HT1080 (cell line): ENCODE results near the gene PRKCH. TPM values are rescaled to one million over a fixed set of nuclear protein-coding genes. Genes with fewer than 3 reads are reported as not detected.
A peak's percentile ranks its signal among the peaks of the same experiment; 100 is the strongest.

ENCODE experiments used
- DNase-seq: peaks from one replicate; pipeline ENCODE4 v3.0.0-alpha.2; 2015; ENCODE audit warnings: low read depth
- total RNA-seq: library from RNA; depleted of rRNA; stranded (reverse); fragments of >200 nt; shearing (Covaris generic); gene quantifications from 2 replicates; pipeline ENCODE4 v1.2.3, GENCODE V29; 2014

PRKCH gene
- total RNA-seq, 1 experiment from 2014 or later: 7.4 TPM

- no peak for DNase-seq
These were observed 223.3 kb downstream of the PRKCH start for GRCh38 chr14:61544448-61545330.

- DNase-seq: no peak
These were observed 224.5 kb downstream of the PRKCH start for GRCh38 chr14:61545726-61546455.

DNA sequence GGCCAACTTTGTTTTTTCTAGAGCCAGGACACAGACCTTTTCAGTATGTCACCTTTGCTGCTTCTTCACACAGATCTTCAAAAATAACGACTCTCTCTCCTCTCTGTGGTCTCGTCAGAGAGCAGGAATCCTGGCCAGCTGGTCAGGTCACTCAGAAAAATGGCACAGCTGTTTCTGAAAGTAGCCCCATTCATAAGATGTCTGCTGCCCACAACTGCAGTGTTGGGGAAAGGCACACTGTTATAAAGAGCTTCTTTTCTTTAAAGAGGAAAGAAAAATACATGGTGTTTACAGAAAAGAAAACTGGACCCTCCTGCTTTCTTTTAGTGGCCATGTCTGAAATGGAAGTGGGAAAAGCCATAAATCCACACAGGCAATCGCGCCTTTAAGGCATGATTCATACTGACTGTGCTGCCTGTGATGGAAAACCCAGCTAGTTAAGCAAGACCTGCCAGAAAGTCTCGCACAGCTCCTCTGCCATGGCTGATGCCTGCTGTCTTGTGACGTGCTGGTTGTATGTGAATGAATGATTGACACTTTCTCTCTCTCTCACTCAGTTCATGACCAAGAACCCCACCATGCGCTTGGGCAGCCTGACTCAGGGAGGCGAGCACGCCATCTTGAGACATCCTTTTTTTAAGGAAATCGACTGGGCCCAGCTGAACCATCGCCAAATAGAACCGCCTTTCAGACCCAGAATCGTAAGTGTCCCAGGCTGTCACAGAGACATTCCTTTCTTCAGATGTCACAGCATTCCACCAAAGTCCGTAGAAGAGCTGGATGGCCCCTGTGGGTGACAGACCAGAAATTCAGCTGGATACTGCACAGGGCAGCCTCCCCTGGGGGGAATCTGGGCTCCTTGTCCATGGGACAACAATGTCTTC lies 226.0 kb downstream of the PRKCH start:
- DNase-seq: peak; percentile 87

DNA sequence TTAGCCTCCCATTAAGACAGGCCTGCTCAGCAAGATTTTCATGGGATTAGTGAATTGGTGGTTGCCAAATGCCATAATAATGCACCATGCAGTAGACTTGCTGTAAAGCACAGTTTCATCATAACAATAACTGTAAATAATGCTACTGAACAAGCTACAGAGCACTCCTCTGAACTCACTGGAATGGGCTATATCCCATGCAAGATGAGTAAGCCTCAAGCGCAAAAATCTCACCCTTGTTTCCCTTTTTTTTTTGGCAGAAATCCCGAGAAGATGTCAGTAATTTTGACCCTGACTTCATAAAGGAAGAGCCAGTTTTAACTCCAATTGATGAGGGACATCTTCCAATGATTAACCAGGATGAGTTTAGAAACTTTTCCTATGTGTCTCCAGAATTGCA lies 228.0 kb downstream of the PRKCH start:
- no peak for DNase-seq

DNA sequence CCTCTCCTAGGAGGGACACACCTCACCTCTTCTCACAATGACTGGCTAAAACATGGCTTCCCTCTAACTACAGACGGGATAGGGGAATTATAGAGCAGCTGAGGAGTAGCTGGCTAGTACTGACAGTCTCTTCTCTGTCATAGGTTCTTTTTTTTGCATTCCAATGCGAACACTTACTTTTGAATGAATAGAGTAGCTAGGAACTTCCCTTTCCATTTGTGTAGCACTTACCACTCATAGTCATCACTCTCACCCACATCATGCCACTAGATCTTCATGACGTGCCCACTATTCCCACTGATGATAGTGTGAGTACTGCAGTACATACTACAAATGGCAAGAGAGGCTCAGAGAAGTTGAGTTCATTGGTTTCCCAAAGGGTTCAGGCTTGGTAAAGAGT lies 230.0 kb downstream of the PRKCH start:
- no peak for DNase-seq

DNA sequence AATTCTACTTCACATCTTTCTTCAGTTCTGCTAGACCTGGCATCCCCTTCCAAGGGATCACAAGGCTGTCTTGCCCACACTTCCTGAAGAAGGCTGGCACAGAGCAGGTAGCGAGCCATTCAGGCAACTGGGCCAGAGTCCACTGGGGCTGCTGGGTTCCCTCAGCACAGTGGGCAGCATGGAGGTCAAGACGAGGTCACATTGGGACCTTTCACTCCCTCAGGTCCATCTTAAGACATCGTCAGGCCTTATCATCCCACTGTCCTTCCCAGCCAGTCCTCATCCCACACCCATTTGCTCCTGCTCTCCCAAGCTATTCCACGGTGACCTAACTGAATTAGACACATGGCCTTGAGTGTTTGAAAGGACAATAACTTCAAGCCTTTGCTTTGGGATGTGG lies 230.9 kb downstream of the PRKCH start:
- no peak for DNase-seq

- peak; percentile 97 for DNase-seq
These were observed 232.6 kb downstream of the PRKCH start for GRCh38 chr14:61553730-61554641.

- DNase-seq: no peak
These were observed 233.9 kb downstream of the PRKCH start for GRCh38 chr14:61555056-61555838.

DNA sequence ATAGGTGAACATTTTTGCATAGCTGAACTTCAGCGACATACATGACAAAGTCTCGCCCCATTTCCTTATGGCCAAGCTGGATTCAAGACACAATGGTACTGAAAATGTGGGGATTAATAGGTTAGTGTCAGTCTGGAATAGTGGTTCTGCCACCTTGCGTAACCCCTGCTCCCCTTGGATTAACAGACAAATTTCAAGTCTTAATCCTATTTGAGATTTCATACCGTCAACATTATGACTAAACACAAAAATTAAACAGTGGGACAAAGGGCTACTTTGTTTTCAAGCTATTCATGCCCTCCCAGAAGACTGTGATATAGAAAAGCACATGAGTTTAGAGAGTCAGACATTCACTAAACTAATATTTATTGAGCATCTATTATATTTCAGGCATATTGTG lies 235.1 kb downstream of the PRKCH start:
- DNase-seq: no peak

- DNase-seq: no peak
These were observed 235.9 kb downstream of the PRKCH start for GRCh38 chr14:61557262-61557661.

GRCh38 chr14:61557854-61558253 lies 236.5 kb downstream of the PRKCH start:
- no peak for DNase-seq

DNA sequence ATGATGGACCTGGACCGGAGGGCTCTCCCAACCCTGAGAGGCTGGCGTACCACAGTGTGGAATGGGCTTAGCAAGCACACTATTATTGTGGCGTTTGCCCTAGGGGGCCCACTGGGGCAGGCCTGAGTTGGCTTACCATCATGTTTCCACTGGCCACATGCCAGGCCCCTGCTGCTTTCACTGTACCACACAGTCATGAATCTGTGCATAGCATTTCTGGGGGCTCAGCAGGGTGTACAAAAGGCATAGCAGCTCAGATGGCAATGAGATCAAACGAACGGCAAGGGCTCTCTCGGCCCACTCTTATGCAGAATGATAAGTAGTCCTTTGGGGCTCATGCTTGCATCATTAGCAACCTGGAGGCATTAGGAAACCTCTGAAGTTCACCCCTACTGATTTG lies 236.9 kb downstream of the PRKCH start:
- DNase-seq: peak; percentile 40

DNA sequence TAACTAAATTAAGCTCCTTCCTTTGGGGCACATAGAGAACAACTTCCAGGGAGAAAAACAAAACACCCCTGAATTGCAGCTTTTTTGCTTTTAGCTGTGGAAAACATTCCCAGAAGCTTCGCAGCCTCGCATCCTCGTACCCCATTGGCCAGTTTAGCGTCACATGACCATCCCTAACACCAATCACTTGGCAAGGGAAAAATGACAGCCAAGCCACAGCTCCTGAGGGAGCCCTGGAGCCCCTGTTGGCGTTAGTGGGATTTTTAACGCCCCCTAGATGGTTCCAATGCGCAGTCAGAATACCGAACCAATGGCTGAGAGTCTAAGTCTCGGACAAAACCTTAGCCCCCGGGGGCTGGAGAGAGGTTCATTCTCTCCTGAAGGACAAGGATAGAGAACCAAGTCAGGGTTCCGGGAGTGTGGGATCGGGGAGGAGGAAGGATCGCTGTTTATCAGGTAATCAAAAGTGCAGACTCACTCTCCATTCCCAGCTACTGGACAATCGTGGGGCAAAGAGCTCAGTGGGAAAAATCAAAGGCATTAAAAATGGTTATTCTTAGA lies 238.3 kb downstream of the PRKCH start:
- DNase-seq: no peak

- DNase-seq: no peak
These were observed 238.9 kb downstream of the PRKCH start for GRCh38 chr14:61560323-61560722.

DNA sequence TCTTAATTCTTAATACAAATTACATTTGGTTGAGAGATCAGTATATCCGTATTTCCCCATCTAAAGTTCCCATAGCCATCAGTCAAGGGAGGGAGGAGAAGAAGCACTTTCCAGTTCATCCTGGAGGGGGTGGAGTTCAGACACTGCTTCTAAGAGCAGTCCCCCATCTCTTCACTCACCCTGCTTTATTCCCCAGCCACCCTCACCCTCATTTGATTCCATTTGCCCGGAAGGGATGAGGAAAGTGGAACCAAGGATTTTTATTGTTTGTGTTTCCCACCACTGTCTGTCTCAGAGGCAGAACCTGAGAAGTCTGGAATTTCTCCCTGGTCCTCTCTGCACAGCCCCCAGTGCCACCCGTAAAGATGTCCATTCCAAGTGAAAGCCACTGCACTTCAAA lies 239.7 kb downstream of the PRKCH start:
- peak; percentile 75 for DNase-seq

DNA sequence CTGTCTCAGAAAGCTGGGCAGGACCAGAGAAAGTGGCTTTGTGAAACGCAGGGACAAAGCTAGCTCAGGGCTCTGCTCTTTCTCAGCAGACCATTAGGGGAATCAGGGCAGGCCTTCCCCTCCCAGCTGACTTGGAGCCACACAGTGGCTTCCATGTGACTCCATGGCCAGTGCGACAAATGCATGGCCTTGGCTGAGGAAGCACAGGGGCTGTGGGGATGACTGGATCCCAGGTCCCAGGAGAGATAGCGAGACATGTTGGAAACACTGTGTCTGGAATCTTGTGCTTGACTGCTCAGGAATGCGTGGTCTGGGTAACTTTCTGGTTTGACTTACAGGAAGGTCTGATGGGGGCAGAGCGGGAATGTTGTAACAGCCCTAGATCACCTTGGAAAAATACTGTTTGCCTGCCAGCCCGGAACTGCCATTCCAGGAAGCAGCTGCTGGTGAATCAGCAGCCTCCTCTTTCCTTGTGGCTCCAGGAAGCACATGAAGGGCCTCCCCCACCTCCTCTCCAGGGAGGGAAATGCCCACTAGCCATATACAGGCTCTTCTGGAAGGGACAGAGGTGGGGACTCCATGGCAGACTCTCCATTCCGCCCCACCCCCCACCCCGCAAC lies 240.4 kb downstream of the PRKCH start:
- DNase-seq: peak; percentile 100

DNA sequence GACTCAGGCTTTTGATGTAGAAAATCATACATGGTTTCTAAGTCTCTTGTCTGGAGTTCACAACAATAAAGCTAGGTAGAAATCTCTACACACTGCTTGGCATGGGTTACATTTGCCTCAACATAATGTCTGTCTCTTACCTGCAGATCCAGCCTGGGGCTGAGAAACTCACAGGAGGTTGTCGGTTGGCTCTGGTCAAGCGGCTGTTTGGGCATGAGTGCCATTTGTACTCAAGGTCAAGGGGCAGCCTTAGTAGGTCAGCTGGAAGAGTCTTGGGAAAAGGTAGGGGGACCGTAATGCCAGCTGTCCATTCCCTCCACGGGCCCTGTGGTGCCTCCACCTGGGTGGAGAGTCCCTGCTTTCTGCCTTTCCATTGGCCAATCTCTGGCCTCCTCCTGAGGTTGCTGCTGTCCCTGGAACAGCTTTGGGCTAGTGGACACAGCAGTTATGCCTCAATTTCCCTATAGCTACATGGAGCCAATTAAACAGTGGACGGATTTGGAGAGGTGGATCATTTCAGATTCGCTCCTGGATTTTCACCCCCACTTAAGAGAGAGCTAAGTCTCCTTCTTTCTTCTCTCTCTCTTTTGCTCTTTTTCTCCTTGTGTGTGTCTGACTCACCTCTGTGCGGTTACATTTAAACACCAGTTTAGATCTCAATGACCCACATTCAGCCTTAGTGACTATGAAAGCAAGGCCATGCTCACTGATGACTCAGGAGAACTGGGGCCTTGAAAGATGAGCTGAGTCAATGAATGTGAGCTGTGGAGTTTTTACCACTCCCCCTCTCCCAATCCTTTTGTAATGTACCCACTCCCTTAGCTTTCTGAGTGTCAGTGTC lies 241.2 kb downstream of the PRKCH start:
- DNase-seq: peak; percentile 99

DNA sequence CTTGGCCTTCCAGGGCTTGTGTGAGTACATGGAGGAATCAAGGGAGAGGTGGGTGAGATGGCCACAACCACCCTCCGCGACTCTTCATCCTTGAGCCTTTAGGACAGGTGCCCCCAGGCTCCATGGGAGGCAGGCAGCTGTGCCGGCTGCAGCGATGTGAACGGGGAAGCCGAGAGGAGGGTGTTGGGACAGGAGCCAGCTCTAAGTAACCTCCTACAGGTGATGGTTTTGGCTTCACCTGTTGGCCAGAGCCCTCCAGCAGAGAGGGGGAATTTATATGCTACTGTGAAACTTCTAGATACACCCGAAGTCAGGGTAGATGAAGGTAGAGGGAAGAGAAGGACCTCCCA lies 241.8 kb downstream of the PRKCH start:
- no peak for DNase-seq
